GM20000 (cell line): Measurements from ENCODE around the gene SNX3.

Source experiments
- DNase-seq: peaks from one replicate; pipeline ENCODE4 v3.0.0; 2012; ENCODE audit warnings: low spot score
- TF ChIP-seq, protein P1 (sequence below): IDR thresholded peaks from 2 replicates; pipeline ENCODE4 v1.5.1; 2012; ENCODE audit warnings: mild to moderate bottlenecking, control low read depth; ENCODE audit errors: extremely low read depth, missing control alignments

Gene SNX3

DNA sequence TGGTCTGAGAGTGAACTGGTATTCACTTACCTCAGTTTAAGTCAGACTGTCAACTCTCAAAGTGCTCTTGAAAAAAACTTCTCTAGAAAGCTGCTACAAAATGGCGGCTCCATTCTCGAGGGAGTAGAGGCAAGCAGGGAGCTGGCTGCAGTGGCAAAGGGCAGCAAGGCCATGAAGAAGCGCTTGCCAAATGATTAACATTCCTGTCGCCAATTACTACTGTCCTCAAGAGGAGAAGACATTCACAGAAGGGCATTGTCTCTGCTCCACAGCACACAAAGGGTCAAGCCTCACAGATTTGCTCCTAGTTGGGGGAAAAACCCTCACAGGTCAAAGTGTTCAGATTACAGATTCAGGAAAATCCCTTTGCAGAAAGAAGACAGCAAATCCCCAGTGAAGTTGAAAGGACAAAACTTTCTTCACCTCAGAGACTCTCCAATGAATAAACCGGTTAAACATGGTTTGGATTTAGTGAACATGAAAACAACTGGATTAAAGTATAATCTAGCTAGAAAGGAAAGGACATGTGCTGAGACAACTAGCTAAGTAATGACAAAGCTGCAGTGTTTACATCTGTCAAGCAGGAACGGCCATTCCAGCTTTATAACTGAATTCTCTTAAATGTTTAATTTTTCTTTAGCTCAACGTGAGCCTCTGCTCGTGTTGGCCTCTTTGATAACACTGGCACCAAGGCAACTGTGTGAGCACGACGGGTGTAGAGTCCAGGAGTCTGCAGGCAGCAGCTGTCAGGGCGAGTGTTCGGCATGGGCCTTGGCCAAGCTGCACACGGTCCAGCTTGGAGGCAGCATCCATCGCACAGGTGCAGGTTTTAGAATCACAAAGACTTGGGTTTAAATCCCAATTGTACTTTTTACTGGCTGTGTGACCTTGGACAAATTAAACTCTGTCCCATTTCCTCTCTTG lies 57.4 kb downstream of the SNX3 start:
- DNase-seq: peak; percentile 41
- TF ChIP-seq, protein P1, sequence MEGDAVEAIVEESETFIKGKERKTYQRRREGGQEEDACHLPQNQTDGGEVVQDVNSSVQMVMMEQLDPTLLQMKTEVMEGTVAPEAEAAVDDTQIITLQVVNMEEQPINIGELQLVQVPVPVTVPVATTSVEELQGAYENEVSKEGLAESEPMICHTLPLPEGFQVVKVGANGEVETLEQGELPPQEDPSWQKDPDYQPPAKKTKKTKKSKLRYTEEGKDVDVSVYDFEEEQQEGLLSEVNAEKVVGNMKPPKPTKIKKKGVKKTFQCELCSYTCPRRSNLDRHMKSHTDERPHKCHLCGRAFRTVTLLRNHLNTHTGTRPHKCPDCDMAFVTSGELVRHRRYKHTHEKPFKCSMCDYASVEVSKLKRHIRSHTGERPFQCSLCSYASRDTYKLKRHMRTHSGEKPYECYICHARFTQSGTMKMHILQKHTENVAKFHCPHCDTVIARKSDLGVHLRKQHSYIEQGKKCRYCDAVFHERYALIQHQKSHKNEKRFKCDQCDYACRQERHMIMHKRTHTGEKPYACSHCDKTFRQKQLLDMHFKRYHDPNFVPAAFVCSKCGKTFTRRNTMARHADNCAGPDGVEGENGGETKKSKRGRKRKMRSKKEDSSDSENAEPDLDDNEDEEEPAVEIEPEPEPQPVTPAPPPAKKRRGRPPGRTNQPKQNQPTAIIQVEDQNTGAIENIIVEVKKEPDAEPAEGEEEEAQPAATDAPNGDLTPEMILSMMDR: no peak

DNA sequence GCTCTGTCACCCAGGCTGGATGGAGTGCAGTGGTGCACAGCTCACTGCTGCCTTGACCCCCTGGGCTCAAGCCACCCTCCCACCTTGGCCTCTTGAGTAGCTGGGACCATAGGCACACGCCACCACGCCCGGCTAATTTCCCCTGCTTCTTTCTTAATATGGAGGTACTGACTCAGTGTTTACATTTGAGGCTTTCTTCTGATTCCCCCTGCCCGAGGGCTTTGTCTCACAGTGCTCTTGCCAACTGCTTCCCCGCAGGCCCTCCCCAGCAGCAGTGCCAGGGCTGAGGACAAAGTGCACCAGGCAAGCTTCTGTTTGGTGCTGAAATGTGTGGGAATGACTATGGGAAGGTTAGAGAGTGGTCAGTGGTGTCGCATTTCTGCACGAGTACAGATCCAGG lies 60.2 kb downstream of the SNX3 start:
- TF ChIP-seq, protein P1: no peak
- no peak for DNase-seq

DNA sequence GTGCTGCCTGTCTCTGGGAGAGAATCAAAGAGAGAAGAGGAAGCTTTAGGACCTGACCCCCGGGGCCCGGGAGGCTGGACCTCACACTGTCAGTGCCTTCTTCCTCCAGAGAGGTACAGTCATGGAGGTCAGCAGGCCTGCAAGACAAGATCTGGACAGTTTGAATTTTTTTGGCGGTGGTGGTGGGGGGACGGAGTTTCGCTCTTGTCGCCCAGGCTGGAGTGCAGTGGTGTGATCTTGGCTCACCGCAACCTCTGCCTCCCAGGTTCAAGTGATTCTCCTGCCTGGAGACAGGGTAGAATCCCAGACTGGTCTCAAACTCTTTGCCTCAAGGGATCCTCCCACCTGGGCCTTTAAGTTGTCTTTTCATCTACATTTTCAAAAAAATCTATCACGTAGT lies 60.7 kb downstream of the SNX3 start:
- no peak for DNase-seq
- TF ChIP-seq, protein P1: no peak

DNA sequence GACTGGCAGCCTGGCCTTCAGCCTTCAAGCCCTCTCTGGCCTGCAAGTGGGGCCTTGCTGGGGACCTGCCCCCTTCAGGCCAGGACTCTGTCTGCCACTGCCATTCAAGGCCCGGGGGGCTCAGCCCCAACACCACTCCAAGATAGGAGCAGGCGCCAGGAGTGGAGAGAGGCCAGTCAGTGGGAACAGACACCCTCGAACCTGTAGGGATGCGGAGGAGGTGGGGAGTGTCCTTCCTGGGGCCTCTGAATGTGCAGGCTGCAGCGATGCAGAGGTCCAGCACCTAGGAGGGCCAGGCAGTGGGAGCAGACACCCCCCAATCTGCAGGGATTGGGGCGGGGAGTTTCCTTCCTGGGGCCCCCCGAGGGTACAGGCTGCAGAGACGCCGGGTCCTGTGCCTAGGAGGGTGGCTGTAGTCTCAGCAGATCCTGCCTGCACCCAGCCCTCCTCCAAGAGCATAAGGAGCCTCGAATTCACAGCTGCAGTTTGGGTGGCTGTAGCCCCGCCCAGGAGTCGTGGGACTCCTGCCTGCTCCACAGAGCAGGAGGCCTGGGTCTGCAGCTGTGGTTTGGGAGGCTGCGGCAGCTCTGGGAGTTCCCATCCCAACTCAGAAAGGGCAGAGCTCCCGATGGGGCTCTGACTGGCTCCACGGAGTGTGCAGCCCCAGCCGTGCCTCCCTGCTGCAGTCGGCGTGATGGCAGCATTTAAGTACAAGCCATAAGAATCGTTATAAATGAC lies 61.9 kb downstream of the SNX3 start:
- TF ChIP-seq, protein P1: no peak
- DNase-seq: no peak

DNA sequence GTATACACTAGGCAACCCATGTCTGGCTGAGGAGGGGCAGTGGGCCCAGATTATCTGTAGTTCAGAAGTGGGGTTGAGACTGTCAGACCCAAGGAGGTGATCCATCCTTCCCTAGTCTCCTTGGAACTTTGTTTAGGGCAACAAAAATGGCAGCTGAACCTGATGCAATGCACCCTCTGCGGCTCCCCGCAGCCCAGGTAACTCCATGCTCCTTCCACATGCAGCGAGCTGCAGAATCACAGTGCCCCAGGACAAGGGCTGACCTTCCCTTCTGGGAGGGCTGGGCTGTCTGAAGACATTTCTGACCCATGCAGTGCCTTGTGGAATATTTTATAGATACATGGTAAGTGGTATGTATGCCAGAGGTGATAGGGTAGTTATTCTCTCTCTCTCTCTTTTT lies 65.6 kb downstream of the SNX3 start:
- no peak for DNase-seq
- TF ChIP-seq, protein P1: no peak

DNA sequence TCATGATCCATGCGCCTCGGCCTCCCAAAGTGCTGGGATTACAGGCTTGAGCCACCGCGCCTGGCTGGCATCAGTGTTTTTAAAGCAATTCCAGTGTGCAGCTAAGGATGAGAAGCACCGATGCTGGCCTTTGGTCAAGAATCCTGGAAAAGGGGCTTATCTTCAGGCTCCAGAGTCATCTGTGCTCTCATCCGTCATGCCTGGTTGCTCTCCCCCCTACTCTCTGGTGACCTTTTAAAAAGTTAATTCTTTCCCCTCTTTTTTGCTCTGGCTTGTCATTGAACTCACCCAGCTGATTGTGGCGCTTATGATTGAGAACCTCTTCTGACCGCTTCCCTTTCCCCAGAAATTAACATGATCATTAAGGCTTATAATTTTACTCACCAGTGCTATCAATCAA lies 66.3 kb downstream of the SNX3 start:
- TF ChIP-seq, protein P1: no peak
- DNase-seq: no peak

DNA sequence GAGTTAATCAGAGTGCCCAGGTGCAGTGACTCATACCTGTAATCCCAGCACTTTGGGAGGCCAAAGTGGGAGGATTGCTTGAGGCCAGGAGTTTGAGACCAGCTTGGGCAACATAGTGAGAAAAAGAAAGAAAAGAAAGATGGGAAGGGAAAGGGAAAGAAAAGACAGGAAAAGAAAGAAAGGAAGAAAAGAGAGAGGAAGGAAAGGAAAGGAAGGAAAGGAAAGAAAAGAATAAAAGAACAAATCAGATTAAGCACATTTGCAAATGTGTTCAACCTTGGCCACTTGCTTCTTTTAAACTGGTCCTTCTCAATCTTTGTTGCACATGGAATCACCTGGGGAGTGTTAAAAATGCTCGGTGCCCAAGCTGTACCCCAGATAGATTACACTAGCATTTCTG lies 67.0 kb downstream of the SNX3 start:
- TF ChIP-seq, protein P1: no peak
- no peak for DNase-seq
